Measurements from ENCODE around the gene ZNF362.
"Not testable (repeated sequence)": the region's sequence is repeated elsewhere in the genome, so short reads cannot be mapped to it uniquely, and the experiment has no call there.

DNA sequence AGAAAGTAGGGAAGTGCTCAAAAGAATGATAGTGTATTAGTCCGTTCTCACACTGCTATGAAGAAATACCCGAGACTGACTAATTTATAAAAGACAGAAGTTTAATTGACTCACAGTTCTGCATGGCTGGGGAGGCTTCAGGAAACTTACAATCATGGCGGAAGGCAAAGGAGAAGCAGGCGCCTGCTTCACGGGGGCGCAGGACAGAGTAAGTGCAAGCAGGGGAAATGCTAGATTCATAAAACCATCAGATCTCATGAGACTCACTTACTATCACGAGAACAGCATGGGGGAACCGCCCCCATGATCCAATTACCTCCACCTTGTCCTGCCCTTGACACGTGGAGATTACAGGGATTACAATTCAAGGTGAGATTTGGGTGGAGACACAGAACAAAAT is 16.9 kb upstream of the ZNF362 start:
- TF ChIP-seq, protein P1, sequence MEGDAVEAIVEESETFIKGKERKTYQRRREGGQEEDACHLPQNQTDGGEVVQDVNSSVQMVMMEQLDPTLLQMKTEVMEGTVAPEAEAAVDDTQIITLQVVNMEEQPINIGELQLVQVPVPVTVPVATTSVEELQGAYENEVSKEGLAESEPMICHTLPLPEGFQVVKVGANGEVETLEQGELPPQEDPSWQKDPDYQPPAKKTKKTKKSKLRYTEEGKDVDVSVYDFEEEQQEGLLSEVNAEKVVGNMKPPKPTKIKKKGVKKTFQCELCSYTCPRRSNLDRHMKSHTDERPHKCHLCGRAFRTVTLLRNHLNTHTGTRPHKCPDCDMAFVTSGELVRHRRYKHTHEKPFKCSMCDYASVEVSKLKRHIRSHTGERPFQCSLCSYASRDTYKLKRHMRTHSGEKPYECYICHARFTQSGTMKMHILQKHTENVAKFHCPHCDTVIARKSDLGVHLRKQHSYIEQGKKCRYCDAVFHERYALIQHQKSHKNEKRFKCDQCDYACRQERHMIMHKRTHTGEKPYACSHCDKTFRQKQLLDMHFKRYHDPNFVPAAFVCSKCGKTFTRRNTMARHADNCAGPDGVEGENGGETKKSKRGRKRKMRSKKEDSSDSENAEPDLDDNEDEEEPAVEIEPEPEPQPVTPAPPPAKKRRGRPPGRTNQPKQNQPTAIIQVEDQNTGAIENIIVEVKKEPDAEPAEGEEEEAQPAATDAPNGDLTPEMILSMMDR (IDR thresholded peaks at IDR 0.05), result not testable (repeated sequence)
- TF ChIP-seq POLR2A (IDR thresholded peaks at IDR 0.05), result not testable (repeated sequence)
